ENCODE results near the gene LARP7. TPM values are rescaled to one million over a fixed set of nuclear protein-coding genes. Genes with fewer than 3 reads are reported as not detected.

The LARP7 gene
- total and polyA plus RNA-seq, 2 donors (not counting 1 experiment from before 2014, with no cell fraction given): 30.5 to 57.4 TPM

GRCh38 chr4:112633477-112634235 is 3.3 kb upstream of the LARP7 start:
- Histone ChIP-seq H4K20me1 (ENCODE audit: control insufficient read depth, insufficient read depth, low read length, poor library complexity, severe bottlenecking) (no peaks in the 10 kb centered on the region), H3K36me3 (replicated peaks in 1 of 2; ENCODE audit: control extremely low read depth in 1 of 2, control insufficient read depth in 1 of 2, extremely low read depth in 1 of 2, insufficient read depth in 2 of 2, low read length in 1 of 2) (peaks cover 0 to 6% of the 10 kb centered on the region in 2 experiments), H3K4me1 (ENCODE audit: control insufficient read depth in 2 of 2, insufficient read depth in 2 of 2, low read length in 2 of 2) (peaks cover 13 to 17% of the 10 kb centered on the region in 2 donors), H3K4me3 (ENCODE audit: control extremely low read depth in 1 of 5, extremely low read depth in 1 of 5, insufficient read depth in 1 of 5, low read depth in 2 of 5, low read length in 4 of 5) (no peak overlapping the region), H3K27ac (ENCODE audit: low read length in 2 of 2) (peak overlapping the region; percentile 1 to 40), H3K79me2 (ENCODE audit: control insufficient read depth, insufficient read depth, low read length) (peaks cover 19% of the 10 kb centered on the region), H3K27me3 (replicated peaks in 1 of 4; ENCODE audit: control extremely low read depth in 1 of 4, control insufficient read depth in 3 of 4, insufficient read depth in 4 of 4, low read length in 3 of 4) (no peaks in the 10 kb centered on the region), H3K9me3 (ENCODE audit: control extremely low read depth in 1 of 3, control insufficient read depth in 2 of 3, insufficient read depth in 1 of 3, low read length in 2 of 3) (no peaks in the 10 kb centered on the region), H2AFZ (ENCODE audit: insufficient read depth, low read depth, low read length, poor library complexity, severe bottlenecking) (peak overlapping the region; percentile 56), H3K9ac (ENCODE audit: low read length) (no peak overlapping the region), H3K4me2 (replicated peaks; ENCODE audit: low read depth, low read length, poor library complexity, severe bottlenecking) (peak overlapping the region; percentile 1)
- DNase-seq (peak; percentile 57), ATAC-seq (ENCODE audit: low read depth) (no peak)
- intact Hi-C loops (cut with micrococcal nuclease): loop anchor here (1.0 to 5.0 kb wide), 3 partner anchors 129 to 319 kb away; no protein-coding TSS in a partner anchor
- Mint-ChIP-seq H3K4me1 (peaks cover 7% of the 10 kb centered on the region), H3K27me3 (no peaks in the 10 kb centered on the region), H3K9me3 (ENCODE audit: insufficient read depth) (no peaks in the 10 kb centered on the region), H3K27ac (peak overlapping the region; percentile 56), H3K4me3 (no peak overlapping the region)
- TF ChIP-seq CTCF (IDR thresholded peaks at IDR 0.05) (peak; percentile 69), EZH2 (IDR thresholded peaks at IDR 0.05; ENCODE audit: borderline replicate concordance, insufficient read depth, low read depth, low read length, poor library complexity, severe bottlenecking) (no peak)
- POLR2A ChIA-PET: no interaction called here
- CTCF ChIA-PET: interaction anchor here (1.6 to 5.4 kb wide), 2 partner anchors 131 to 305 kb away, joined by 9 to 78 read pairs; no protein-coding TSS in a partner anchor
- WGBS (ENCODE audit: insufficient coverage): 8% methylated on average over 2 of the region's 4 CpGs

GRCh38 chr4:112637552-112637866 is 566 bp downstream of the LARP7 start:
- no peaks in the 10 kb centered on the region for H3K27me3 ChIP-seq (replicated peaks in 1 of 4; ENCODE audit: control extremely low read depth in 1 of 4, control insufficient read depth in 3 of 4, insufficient read depth in 4 of 4, low read length in 3 of 4)
- Mint-ChIP-seq H3K27ac (no peak overlapping the region), H3K4me1 (peaks cover 28% of the 10 kb centered on the region), H3K4me3 (no peak overlapping the region), H3K27me3 (no peaks in the 10 kb centered on the region), H3K9me3 (ENCODE audit: insufficient read depth) (no peaks in the 10 kb centered on the region)
- POLR2A ChIA-PET: interaction anchor here (0.7 kb wide), 2 partner anchors 67 to 84 kb away, joined by 3 to 4 read pairs; no protein-coding TSS in a partner anchor
- peaks cover 5% of the 10 kb centered on the region for H4K20me1 ChIP-seq (ENCODE audit: control insufficient read depth, insufficient read depth, low read length, poor library complexity, severe bottlenecking)
- peaks cover 13 to 19% of the 10 kb centered on the region in 2 donors for H3K4me1 ChIP-seq (ENCODE audit: control insufficient read depth in 2 of 2, insufficient read depth in 2 of 2, low read length in 2 of 2)
- H3K4me3 ChIP-seq (ENCODE audit: control extremely low read depth in 1 of 5, extremely low read depth in 1 of 5, insufficient read depth in 1 of 5, low read depth in 2 of 5, low read length in 4 of 5): peak overlapping the region; percentile 54 to 92 (median 74)
- TF ChIP-seq EZH2 (IDR thresholded peaks at IDR 0.05; ENCODE audit: borderline replicate concordance, insufficient read depth, low read depth, low read length, poor library complexity, severe bottlenecking) (no peak), CTCF (IDR thresholded peaks at IDR 0.05) (peak; percentile 36)
- ATAC-seq (ENCODE audit: low read depth) (no peak), DNase-seq (no peak)
- peaks cover 0 to 7% of the 10 kb centered on the region in 2 experiments for H3K36me3 ChIP-seq (replicated peaks in 1 of 2; ENCODE audit: control extremely low read depth in 1 of 2, control insufficient read depth in 1 of 2, extremely low read depth in 1 of 2, insufficient read depth in 2 of 2, low read length in 1 of 2)
- no peaks in the 10 kb centered on the region for H3K9me3 ChIP-seq (ENCODE audit: control extremely low read depth in 1 of 3, control insufficient read depth in 2 of 3, insufficient read depth in 1 of 3, low read length in 2 of 3)
- H2AFZ ChIP-seq (ENCODE audit: insufficient read depth, low read depth, low read length, poor library complexity, severe bottlenecking): peak overlapping the region; percentile 97
- H3K79me2 ChIP-seq (ENCODE audit: control insufficient read depth, insufficient read depth, low read length): peaks cover 54% of the 10 kb centered on the region
- H3K4me2 ChIP-seq (replicated peaks; ENCODE audit: low read depth, low read length, poor library complexity, severe bottlenecking): peak overlapping the region; percentile 89
- CTCF ChIA-PET: interaction anchor here (1.1 kb wide), 1 partner anchor 537 kb away, joined by 3 read pairs; no protein-coding TSS in a partner anchor
- H3K9ac ChIP-seq (ENCODE audit: low read length): peak overlapping the region; percentile 86
- 3% methylated on average over 3 of the region's 8 CpGs for WGBS (ENCODE audit: insufficient coverage)
- peak overlapping the region; percentile 84 to 97 for H3K27ac ChIP-seq (ENCODE audit: low read length in 2 of 2)
- intact Hi-C loops (cut with micrococcal nuclease): loop anchor here (2.0 kb wide), 3 partner anchors 113 to 493 kb away; partner anchors contain the start of genes FAM241A and TIFA

Measured in B cell (primary cell).